ENCODE results near the gene SP2. TPM values are rescaled to one million over a fixed set of nuclear protein-coding genes. Genes with fewer than 3 reads are reported as not detected.

Gene SP2
- total RNA-seq, result 198 TPM

- TF ChIP-seq, protein P1, sequence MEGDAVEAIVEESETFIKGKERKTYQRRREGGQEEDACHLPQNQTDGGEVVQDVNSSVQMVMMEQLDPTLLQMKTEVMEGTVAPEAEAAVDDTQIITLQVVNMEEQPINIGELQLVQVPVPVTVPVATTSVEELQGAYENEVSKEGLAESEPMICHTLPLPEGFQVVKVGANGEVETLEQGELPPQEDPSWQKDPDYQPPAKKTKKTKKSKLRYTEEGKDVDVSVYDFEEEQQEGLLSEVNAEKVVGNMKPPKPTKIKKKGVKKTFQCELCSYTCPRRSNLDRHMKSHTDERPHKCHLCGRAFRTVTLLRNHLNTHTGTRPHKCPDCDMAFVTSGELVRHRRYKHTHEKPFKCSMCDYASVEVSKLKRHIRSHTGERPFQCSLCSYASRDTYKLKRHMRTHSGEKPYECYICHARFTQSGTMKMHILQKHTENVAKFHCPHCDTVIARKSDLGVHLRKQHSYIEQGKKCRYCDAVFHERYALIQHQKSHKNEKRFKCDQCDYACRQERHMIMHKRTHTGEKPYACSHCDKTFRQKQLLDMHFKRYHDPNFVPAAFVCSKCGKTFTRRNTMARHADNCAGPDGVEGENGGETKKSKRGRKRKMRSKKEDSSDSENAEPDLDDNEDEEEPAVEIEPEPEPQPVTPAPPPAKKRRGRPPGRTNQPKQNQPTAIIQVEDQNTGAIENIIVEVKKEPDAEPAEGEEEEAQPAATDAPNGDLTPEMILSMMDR (IDR thresholded peaks at IDR 0.05), result peak in 1 of 3 experiments; percentile 6
- Histone ChIP-seq H3K9me3 (no peaks in the 10 kb centered on the region), H3K27ac (peak within 1 kb of the TSS; percentile 96 to 100), H3K4me1 (peaks cover 4 to 35% of the 10 kb centered on the region in 2 donors), H3K27me3 (no peaks in the 10 kb centered on the region), H3K4me3 (peak within 1 kb of the TSS; percentile 76 to 84), H3K36me3 (no peaks in the 10 kb centered on the region)
- DNase-seq (ENCODE audit: low spot score in 2 of 2), result peak; percentile 100
- intact Hi-C loops (cut with DNase I), result loop anchor here (1.0 to 10.0 kb wide), 4 partner anchors 45 to 211 kb away; partner anchors contain the start of genes PNPO, SNX11 and TBKBP1
These were observed at the start of gene SP2 for GRCh38 chr17:47895856-47896671. Gene SP2 (plus strand): TSS chr17:47896236. CDS start chr17:47896287, 51 bp downstream.

- Histone ChIP-seq H3K9me3 (no peaks in the 10 kb centered on the region), H3K36me3 (no peaks in the 10 kb centered on the region), H3K27ac (no peak overlapping the region), H3K4me3 (no peak overlapping the region), H3K4me1 (peaks cover 5 to 15% of the 10 kb centered on the region in 2 donors), H3K27me3 (peaks cover 24% of the 10 kb centered on the region)
- no peak for DNase-seq (ENCODE audit: low spot score in 2 of 2)
- intact Hi-C loops (cut with DNase I), result loop anchor here (10.0 kb wide), 2 partner anchors 258 to 288 kb away; partner anchors contain the start of genes CBX1 and SNX11
- TF ChIP-seq, protein P1 (IDR thresholded peaks at IDR 0.05), result peak in 1 of 3 experiments; percentile 2
These were observed 49.2 kb upstream of the SP2 start for GRCh38 chr17:47846716-47847340.

DNA sequence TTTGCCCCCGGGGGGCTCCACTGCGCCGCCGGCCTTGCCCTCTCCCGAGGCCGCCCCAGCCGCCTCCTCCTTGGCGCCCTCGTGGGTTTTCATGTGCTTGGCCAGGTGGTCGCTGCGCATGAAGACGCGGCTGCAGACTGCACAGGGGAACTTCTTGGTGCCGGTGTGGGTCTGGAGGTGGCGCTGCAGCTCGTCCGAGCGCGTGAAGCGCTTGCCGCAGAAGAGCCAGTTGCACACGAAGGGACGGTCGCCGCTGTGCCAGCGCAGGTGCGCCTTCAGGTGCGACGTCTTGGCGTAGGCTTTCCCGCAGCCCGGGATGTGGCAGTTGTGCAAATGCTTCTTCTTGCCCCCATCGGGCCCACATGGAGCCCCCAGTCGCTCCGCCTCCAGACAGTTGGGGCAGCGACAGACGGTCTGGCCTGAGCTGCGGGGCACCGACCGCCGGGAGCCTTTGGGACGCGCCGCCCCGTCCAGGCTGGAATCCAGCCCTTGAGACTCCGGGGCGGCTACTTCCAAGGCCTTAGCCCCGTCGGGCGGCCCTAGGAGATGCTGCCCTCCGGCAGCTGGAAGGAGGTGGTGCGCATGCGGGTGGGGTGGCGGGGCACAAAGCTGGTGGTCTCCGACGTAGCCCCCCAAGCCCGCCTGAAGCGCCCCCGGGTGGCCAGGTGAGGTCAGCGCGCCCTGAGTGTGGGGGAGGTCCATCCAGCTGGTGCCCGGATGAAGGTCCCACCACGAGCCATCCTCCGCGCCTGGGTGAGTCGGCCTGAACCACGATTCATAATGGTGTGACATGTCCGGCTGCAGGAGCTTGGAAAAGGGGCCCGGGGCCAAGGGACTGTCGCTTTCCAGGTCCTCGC, 48.5 kb upstream of the SP2 start:
- H3K9me3 ChIP-seq, result no peaks in the 10 kb centered on the region
- peaks cover 5 to 16% of the 10 kb centered on the region in 2 donors for H3K4me1 ChIP-seq
- no peaks in the 10 kb centered on the region for H3K36me3 ChIP-seq
- no peak for DNase-seq (ENCODE audit: low spot score in 2 of 2)
- TF ChIP-seq, protein P1 (IDR thresholded peaks at IDR 0.05), result peak in 2 of 3 experiments; percentile 0 to 28
- intact Hi-C loops (cut with DNase I), result loop anchor here (10.0 kb wide), 2 partner anchors 257 to 287 kb away; partner anchors contain the start of genes CBX1 and SNX11
- peaks cover 30% of the 10 kb centered on the region for H3K27me3 ChIP-seq
- no peak overlapping the region for H3K27ac ChIP-seq
- H3K4me3 ChIP-seq, result no peak overlapping the region

- Histone ChIP-seq H3K27me3 (peaks cover 30% of the 10 kb centered on the region), H3K4me3 (no peak overlapping the region), H3K4me1 (peaks cover 5 to 16% of the 10 kb centered on the region in 2 donors), H3K27ac (no peak overlapping the region), H3K36me3 (no peaks in the 10 kb centered on the region), H3K9me3 (no peaks in the 10 kb centered on the region)
- TF ChIP-seq, protein P1 (IDR thresholded peaks at IDR 0.05), result no peak
- intact Hi-C loops (cut with DNase I), result loop anchor here (10.0 kb wide), 2 partner anchors 257 to 287 kb away; partner anchors contain the start of genes CBX1 and SNX11
- no peak for DNase-seq (ENCODE audit: low spot score in 2 of 2)
These were observed 47.9 kb upstream of the SP2 start for GRCh38 chr17:47848198-47848513.

- TF ChIP-seq, protein P1 (IDR thresholded peaks at IDR 0.05), result no peak
- H3K4me3 ChIP-seq, result peak overlapping the region; percentile 43 to 46
- no peaks in the 10 kb centered on the region for H3K9me3 ChIP-seq
- DNase-seq (ENCODE audit: low spot score in 2 of 2), result no peak
- intact Hi-C loops (cut with DNase I), result no loop called here
- peaks cover 42% of the 10 kb centered on the region for H3K27me3 ChIP-seq
- no peak overlapping the region for H3K27ac ChIP-seq
- peaks cover 5 to 16% of the 10 kb centered on the region in 2 donors for H3K4me1 ChIP-seq
- no peaks in the 10 kb centered on the region for H3K36me3 ChIP-seq
These were observed 45.7 kb upstream of the SP2 start for GRCh38 chr17:47850373-47850691.

Data from ascending aorta (tissue), 2 donors.